ENCODE data around the gene IL12A.

IL12A gene

GRCh38 chr3:159988617-159989271, at the start of gene IL12A:
IL12A (plus strand) TSS chr3:159988835.
- peak; percentile 76 for DNase-seq

GRCh38 chr3:159941038-159942000, 47.3 kb upstream of the IL12A start:
- DNase-seq: no peak

- no peak for DNase-seq
Measured at GRCh38 chr3:159944781-159945180, 43.9 kb upstream of the IL12A start.

- no peak for DNase-seq
Measured at GRCh38 chr3:159945930-159946329, 42.7 kb upstream of the IL12A start.

GRCh38 chr3:159947220-159947619, 41.4 kb upstream of the IL12A start:
- no peak for DNase-seq

GRCh38 chr3:159948429-159949144, 40.0 kb upstream of the IL12A start:
- no peak for DNase-seq

- DNase-seq: no peak
Measured at GRCh38 chr3:159950156-159950898, 38.3 kb upstream of the IL12A start.

GRCh38 chr3:159951540-159951939, 37.1 kb upstream of the IL12A start:
- DNase-seq: no peak

GRCh38 chr3:159953325-159954085, 35.1 kb upstream of the IL12A start:
- DNase-seq: no peak

- DNase-seq: no peak
Measured at GRCh38 chr3:159960188-159961148, 28.2 kb upstream of the IL12A start.

GRCh38 chr3:159964166-159964973, 24.3 kb upstream of the IL12A start:
- no peak for DNase-seq

GRCh38 chr3:159971311-159971710, 17.3 kb upstream of the IL12A start:
- DNase-seq: no peak

GRCh38 chr3:159977295-159977694, 11.3 kb upstream of the IL12A start:
- DNase-seq: no peak

- DNase-seq: no peak
Measured at GRCh38 chr3:159978353-159978752, 10.3 kb upstream of the IL12A start.

GRCh38 chr3:159978918-159979703, 9.5 kb upstream of the IL12A start:
- DNase-seq: no peak

GRCh38 chr3:159982442-159982974, 6.1 kb upstream of the IL12A start:
- DNase-seq: no peak

- no peak for DNase-seq
Measured at GRCh38 chr3:159987291-159987711, 1.3 kb upstream of the IL12A start.

Measured in midbrain (tissue), 1 donor.